HepG2 (cell line): ENCODE results near the gene NEK8.

Source experiments
- JUNB ChIP-seq: sonication (generic); formaldehyde crosslinking; IDR thresholded peaks from 2 replicates; pipeline ENCODE4 v1.8.0; 2022; ENCODE audit warnings: missing genetic modification reagents, mild to moderate bottlenecking, borderline replicate concordance
- MAFK ChIP-seq, 2 experiments: IDR thresholded peaks in 1 of 2; conservative IDR thresholded peaks in 1 of 2; 2 replicates each; pipeline ENCODE4 v1.6.1; 2011; ENCODE audit warnings: improper control_type of control experiment in 2 of 2, low read length in 2 of 2
- RARA ChIP-seq: IDR thresholded peaks from 2 replicates; pipeline ENCODE4 v1.6.1; 2016; ENCODE audit warnings: missing genetic modification reagents, missing compliant biosample characterization
- SIN3A ChIP-seq: IDR thresholded peaks from 2 replicates; pipeline ENCODE4 v1.6.1; 2011; ENCODE audit warnings: low read depth, mild to moderate bottlenecking, control low read depth, low read length, borderline replicate concordance
- SMC3 ChIP-seq: IDR thresholded peaks from 2 replicates; pipeline ENCODE4 v1.6.1; 2011; ENCODE audit warnings: low read length, improper control_type of control experiment
- TCF7 ChIP-seq: sonication (generic); IDR thresholded peaks from 2 replicates; pipeline ENCODE4 v1.6.1; 2016; ENCODE audit warnings: antibody characterized with exemption, low read depth
- ZBTB14 ChIP-seq: sonication (generic); formaldehyde crosslinking; IDR thresholded peaks from 2 replicates; pipeline ENCODE4 v1.4.0; 2020; ENCODE audit warnings: missing genetic modification reagents
- ZKSCAN1 ChIP-seq: fragments of 150-350 bp; IDR thresholded peaks from 2 replicates; pipeline ENCODE4 v1.6.1; 2014; ENCODE audit warnings: low read length

- TF ChIP-seq SMC3, result no peak
- TF ChIP-seq JUNB (CRISPR knock-in tag), result no peak
- no peak for TF ChIP-seq MAFK (conservative IDR thresholded peaks at IDR 0.05 in 1 of 2, IDR thresholded peaks at IDR 0.05 in 1 of 2; ENCODE audit: low read length in 2 of 2)
- TF ChIP-seq RARA (CRISPR knock-in tag), result no peak
- TF ChIP-seq TCF7, result no peak
- TF ChIP-seq SIN3A, result no peak
- TF ChIP-seq ZKSCAN1, result no peak
- no peak for TF ChIP-seq ZBTB14 (CRISPR knock-in tag)
Measured at GRCh38 chr17:28755486-28755885, 26.9 kb downstream of the NEK8 start.
